Smooth muscle cell (in vitro differentiated cells): ENCODE measurements around the gene KCNH2. TPM values are rescaled to one million over a fixed set of nuclear protein-coding genes. Genes with fewer than 3 reads are reported as not detected.

ENCODE experiments used
- DNase-seq: peaks from one replicate; lab custom pipeline; 2025; ENCODE audit not compliant: unreplicated experiment; lab: John Stamatoyannopoulos, UW
- H2AFZ ChIP-seq: fragments of 200-600 bp; sonication (generic); 2 replicates; pipeline ENCODE4 v1.6.0; 2016; ENCODE audit warnings: antibody characterized with exemption, low read depth, mild to moderate bottlenecking
- H3F3A ChIP-seq: fragments of 200-600 bp; sonication (generic); 2 replicates; pipeline ENCODE4 v1.6.0; 2017; ENCODE audit warnings: antibody characterized with exemption, low read depth
- H3K27ac ChIP-seq: fragments of 200-600 bp; sonication (generic); 2 replicates; pipeline ENCODE4 v1.5.1; 2016; ENCODE audit warnings: low read depth, mild to moderate bottlenecking
- H3K27me3 ChIP-seq: fragments of 200-600 bp; sonication (generic); 2 replicates; pipeline ENCODE4 v1.6.1; 2016; ENCODE audit warnings: low read depth, mild to moderate bottlenecking
- H3K36me3 ChIP-seq: fragments of 200-600 bp; sonication (generic); 2 replicates; pipeline ENCODE4 v1.5.1; 2016; ENCODE audit warnings: low read depth
- H3K4me1 ChIP-seq: fragments of 200-600 bp; sonication (generic); 2 replicates; pipeline ENCODE4 v1.5.1; 2016; ENCODE audit warnings: low read depth
- H3K4me2 ChIP-seq: fragments of 200-600 bp; sonication (generic); 2 replicates; pipeline ENCODE4 v1.6.0; 2016; ENCODE audit warnings: mild to moderate bottlenecking
- H3K4me3 ChIP-seq: fragments of 200-600 bp; sonication (generic); 2 replicates; pipeline ENCODE4 v1.5.1; 2016; ENCODE audit warnings: mild to moderate bottlenecking
- H3K79me2 ChIP-seq: fragments of 200-600 bp; sonication (generic); 2 replicates; pipeline ENCODE4 v1.6.0; 2016; ENCODE audit warnings: low read depth, mild to moderate bottlenecking
- H3K9ac ChIP-seq: fragments of 200-600 bp; sonication (generic); 2 replicates; pipeline ENCODE4 v1.6.0; 2016; ENCODE audit warnings: low read depth
- H3K9me3 ChIP-seq: fragments of 200-600 bp; sonication (generic); replicated peaks from 2 replicates; pipeline ENCODE4 v1.5.1; 2016; ENCODE audit warnings: low read depth
- H4K20me1 ChIP-seq: fragments of 200-600 bp; sonication (generic); 2 replicates; pipeline ENCODE4 v1.6.0; 2016; ENCODE audit warnings: low read depth
- CTCF ChIP-seq: fragments of 200-600 bp; sonication (generic); IDR thresholded peaks from 2 replicates; pipeline ENCODE4 v1.5.1; 2017; ENCODE audit warnings: borderline replicate concordance, mild to moderate bottlenecking, antibody characterized with exemption; ENCODE audit not compliant: insufficient read depth, poor library complexity, severe bottlenecking
- WGBS: methylation state at CpG from one replicate; pipeline ENCODE4 v1.1.7; 2016; ENCODE audit warnings: low lambda C conversion rate; 5-methylcytosine and 5-hydroxymethylcytosine counted together
- polyA plus RNA-seq: library from polyadenylated mRNA; unstranded; fragments of >200 nt; fragmentation: Nextera tagmentation; extraction: Ambion mirVana; gene quantifications from 2 replicates; pipeline ENCODE4 v1.2.1, GENCODE V29; 2016
- total RNA-seq: library from RNA; depleted of rRNA; stranded (reverse); fragments of >200 nt; gene quantifications from 2 replicates; pipeline ENCODE4 v1.2.3, GENCODE V29; 2014

KCNH2 gene
- total and polyA plus RNA-seq, 2 experiments from 2014 or later: 12.9 to 37.7 TPM

- DNase-seq: no peak
- 61% methylated on average over 2 of the region's 2 CpGs for WGBS
- Histone ChIP-seq H3K79me2 (no peaks in the 10 kb centered on the region), H3K27me3 (peaks cover 6% of the 10 kb centered on the region), H3K4me2 (no peak overlapping the region), H3K27ac (no peak overlapping the region), H4K20me1 (no peaks in the 10 kb centered on the region), H3K9ac (no peak overlapping the region), H3K9me3 (peaks cover 5% of the 10 kb centered on the region), H3K36me3 (no peaks in the 10 kb centered on the region), H3K4me3 (no peak overlapping the region), H2AFZ (no peak overlapping the region), H3F3A (no peaks in the 10 kb centered on the region), H3K4me1 (no peaks in the 10 kb centered on the region)
- TF ChIP-seq CTCF: no peak
Observed at GRCh38 chr7:150895809-150896208, 82.3 kb downstream of the KCNH2 start.

Other genes starting within 250 kb of the KCNH2 start
- gene GIMAP5, start 240.9 kb downstream of the KCNH2 start, total RNA-seq: not detected in 2 replicates
- gene GIMAP5, start 240.9 kb downstream of the KCNH2 start, polyA plus RNA-seq: not detected in 2 replicates
- 52.8 and 78.8 TPM in 2 replicates for gene TMEM176B, start 178.0 kb downstream of the KCNH2 start, total RNA-seq
- gene TMEM176B, start 178.0 kb downstream of the KCNH2 start, polyA plus RNA-seq: 90.5 and 108 TPM in 2 replicates
- 46.6 and 52.8 TPM in 2 replicates for gene TMEM176A, start 177.6 kb downstream of the KCNH2 start, total RNA-seq
- gene TMEM176A, start 177.6 kb downstream of the KCNH2 start, polyA plus RNA-seq: 95.8 and 105 TPM in 2 replicates
- gene AOC1, start 125.8 kb downstream of the KCNH2 start, total RNA-seq: not detected in 2 replicates
- gene AOC1, start 125.8 kb downstream of the KCNH2 start, polyA plus RNA-seq: 0.45 TPM in 1 of 2 replicates, not detected in the other
- gene NOS3, start 12.7 kb upstream of the KCNH2 start, total RNA-seq: 3.4 and 6.2 TPM in 2 replicates
- gene NOS3, start 12.7 kb upstream of the KCNH2 start, polyA plus RNA-seq: 7.8 and 11.7 TPM in 2 replicates
- 1.7 and 2.6 TPM in 2 replicates for gene ATG9B, start 46.2 kb upstream of the KCNH2 start, total RNA-seq
- 6.5 and 16.6 TPM in 2 replicates for gene ATG9B, start 46.2 kb upstream of the KCNH2 start, polyA plus RNA-seq
- gene ABCB8, start 50.1 kb upstream of the KCNH2 start, total RNA-seq: 17.3 and 23.4 TPM in 2 replicates
- gene ABCB8, start 50.1 kb upstream of the KCNH2 start, polyA plus RNA-seq: 24.2 and 27.0 TPM in 2 replicates
- 2.2 and 2.3 TPM in 2 replicates for gene ASIC3, start 70.2 kb upstream of the KCNH2 start, total RNA-seq
- 2.0 and 4.7 TPM in 2 replicates for gene ASIC3, start 70.2 kb upstream of the KCNH2 start, polyA plus RNA-seq
- gene CDK5, start 79.6 kb upstream of the KCNH2 start, total RNA-seq: 18.6 and 22.1 TPM in 2 replicates
- gene CDK5, start 79.6 kb upstream of the KCNH2 start, polyA plus RNA-seq: 36.4 and 50.1 TPM in 2 replicates
- gene SLC4A2, start 81.3 kb upstream of the KCNH2 start, total RNA-seq: 42.3 and 89.3 TPM in 2 replicates
- gene SLC4A2, start 81.3 kb upstream of the KCNH2 start, polyA plus RNA-seq: 96.4 and 104 TPM in 2 replicates
- 92.0 and 100 TPM in 2 replicates for gene FASTK, start 102.5 kb upstream of the KCNH2 start, total RNA-seq
- gene FASTK, start 102.5 kb upstream of the KCNH2 start, polyA plus RNA-seq: 177 and 188 TPM in 2 replicates
- gene TMUB1, start 105.2 kb upstream of the KCNH2 start, total RNA-seq: 30.3 and 35.9 TPM in 2 replicates
- gene TMUB1, start 105.2 kb upstream of the KCNH2 start, polyA plus RNA-seq: 69.8 and 70.4 TPM in 2 replicates
- gene AGAP3, start 108.2 kb upstream of the KCNH2 start, total RNA-seq: 27.2 and 29.8 TPM in 2 replicates
- gene AGAP3, start 108.2 kb upstream of the KCNH2 start, polyA plus RNA-seq: 51.4 and 87.3 TPM in 2 replicates
- not detected in 2 replicates for gene GBX1, start 189.4 kb upstream of the KCNH2 start, total RNA-seq
- not detected in 2 replicates for gene GBX1, start 189.4 kb upstream of the KCNH2 start, polyA plus RNA-seq
- gene ASB10, start 208.9 kb upstream of the KCNH2 start, total RNA-seq: not detected in 2 replicates
- not detected in 2 replicates for gene ASB10, start 208.9 kb upstream of the KCNH2 start, polyA plus RNA-seq
- not detected in 2 replicates for gene H2BK1, start 232.2 kb upstream of the KCNH2 start, total RNA-seq
- gene H2BK1, start 232.2 kb upstream of the KCNH2 start, polyA plus RNA-seq: not detected in 2 replicates
- 30.5 and 35.1 TPM in 2 replicates for gene ABCF2, start 248.9 kb upstream of the KCNH2 start, total RNA-seq
- gene ABCF2, start 248.9 kb upstream of the KCNH2 start, polyA plus RNA-seq: 24.2 and 26.5 TPM in 2 replicates